ENCODE results near the gene FANCM.
"Not testable (repeated sequence)": the region's sequence is repeated elsewhere in the genome, so short reads cannot be mapped to it uniquely, and the experiment has no call there.

GRCh38 chr14:45213716-45214115, 78.0 kb downstream of the FANCM start:
- not testable (repeated sequence) for TF ChIP-seq CTCF, POLR2A (IDR thresholded peaks at IDR 0.05)
